Tibial nerve (tissue), 4 donors: Measurements from ENCODE around the gene TMEM171. TPM values are rescaled to one million over a fixed set of nuclear protein-coding genes. Genes with fewer than 3 reads are reported as not detected.

Experiments used
- DNase-seq, 2 donors: peaks; one replicate each; pipeline ENCODE4 v3.0.0-alpha.2; 2019; ENCODE audit warnings: low spot score in 2 of 2
- H3K27ac ChIP-seq, 4 donors: fragments of 200-600 bp; sonication (generic) in 3 of 4; one replicate each; pipeline ENCODE4 v1.5.1; 2017 to 2019; ENCODE audit warnings: mild to moderate bottlenecking in 1 of 4
- H3K27me3 ChIP-seq, 2 donors: fragments of 200-600 bp; sonication (generic) in 1 of 2; one replicate each; pipeline versions ENCODE4 v1.5.1 to v1.6.0; 2017 to 2019
- H3K36me3 ChIP-seq, 3 donors: fragments of 200-600 bp; sonication (generic); one replicate each; pipeline ENCODE4 v1.5.1; 2018 to 2019
- H3K4me1 ChIP-seq, 4 donors: fragments of 200-600 bp; sonication (generic) in 3 of 4; one replicate each; pipeline ENCODE4 v1.5.1; 2017 to 2019
- H3K4me3 ChIP-seq, 4 donors: fragments of 200-600 bp; sonication (generic) in 3 of 4; one replicate each; pipeline ENCODE4 v1.5.1; 2017 to 2019; ENCODE audit warnings: mild to moderate bottlenecking in 1 of 4, moderate library complexity in 1 of 4
- H3K9me3 ChIP-seq, 4 donors: fragments of 200-600 bp; sonication (generic) in 3 of 4; one replicate each; pipeline ENCODE4 v1.5.1; 2017 to 2019
- CTCF ChIP-seq, 5 experiments: fragments of 200-600 bp in 3 of 5; fragments of 450-650 bp in 2 of 5; sonication (generic) in 3 of 5; IDR thresholded peaks; one replicate each; pipeline ENCODE4 v1.5.1; 2016 to 2019; ENCODE audit warnings: antibody characterized with exemption in 5 of 5, mild to moderate bottlenecking in 3 of 5, moderate library complexity in 2 of 5
- EP300 ChIP-seq, 2 donors: sonication (generic); formaldehyde crosslinking; IDR thresholded peaks; one replicate each; pipeline ENCODE4 v1.6.1; 2017; ENCODE audit warnings: antibody characterized with exemption in 2 of 2, mild to moderate bottlenecking in 1 of 2
- POLR2A ChIP-seq, 2 donors: fragments of 450-650 bp; IDR thresholded peaks; one replicate each; pipeline ENCODE4 v1.6.1; 2017; ENCODE audit warnings: antibody characterized with exemption in 2 of 2, mild to moderate bottlenecking in 2 of 2, moderate library complexity in 2 of 2
- WGBS, 2 donors: methylation state at CpG; one replicate each; pipeline ENCODE4 v1.1.5; 2018; 5-methylcytosine and 5-hydroxymethylcytosine counted together
- total RNA-seq, 4 donors: library from RNA; depleted of rRNA; stranded (reverse); fragments of >200 nt; gene quantifications; one replicate each; pipeline ENCODE4 v1.1.0, GENCODE V29; 2016

Gene TMEM171
- total RNA-seq, 4 donors from 2014 or later: 0.66 to 0.90 TPM; not detected in 2

- WGBS, 2 donors: 76 to 80% methylated on average over 3 of the region's 3 CpGs
Measured at GRCh38 chr5:73131711-73132425, 11.5 kb downstream of the TMEM171 start.

GRCh38 chr5:73132759-73133158, 12.4 kb downstream of the TMEM171 start:
- Histone ChIP-seq H3K4me3 (no peak overlapping the region), H3K9me3 (no peaks in the 10 kb centered on the region), H3K36me3 (no peaks in the 10 kb centered on the region), H3K4me1 (no peaks in the 10 kb centered on the region), H3K27ac (no peak overlapping the region), H3K27me3 (peaks cover 0 to 9% of the 10 kb centered on the region in 2 donors)
- DNase-seq: no peak
- TF ChIP-seq CTCF (IDR thresholded peaks at IDR 0.05) (no peak), POLR2A (IDR thresholded peaks at IDR 0.05) (no peak), EP300 (IDR thresholded peaks at IDR 0.05) (no peak)
- WGBS, 2 donors: 85 to 86% methylated on average over 2 of the region's 2 CpGs

More at GRCh38 chr5:73131711-73132425, 11.5 kb downstream of the TMEM171 start:
- no peak for TF ChIP-seq EP300 (IDR thresholded peaks at IDR 0.05)
- no peak for TF ChIP-seq CTCF (IDR thresholded peaks at IDR 0.05)
- no peak for TF ChIP-seq POLR2A (IDR thresholded peaks at IDR 0.05)
- H3K36me3 ChIP-seq: no peaks in the 10 kb centered on the region
- H3K4me1 ChIP-seq: no peaks in the 10 kb centered on the region
- no peak for DNase-seq
- H3K27me3 ChIP-seq: peaks cover 0 to 7% of the 10 kb centered on the region in 2 donors
- H3K4me3 ChIP-seq: no peak overlapping the region
- H3K27ac ChIP-seq: no peak overlapping the region
- no peaks in the 10 kb centered on the region for H3K9me3 ChIP-seq

DNA sequence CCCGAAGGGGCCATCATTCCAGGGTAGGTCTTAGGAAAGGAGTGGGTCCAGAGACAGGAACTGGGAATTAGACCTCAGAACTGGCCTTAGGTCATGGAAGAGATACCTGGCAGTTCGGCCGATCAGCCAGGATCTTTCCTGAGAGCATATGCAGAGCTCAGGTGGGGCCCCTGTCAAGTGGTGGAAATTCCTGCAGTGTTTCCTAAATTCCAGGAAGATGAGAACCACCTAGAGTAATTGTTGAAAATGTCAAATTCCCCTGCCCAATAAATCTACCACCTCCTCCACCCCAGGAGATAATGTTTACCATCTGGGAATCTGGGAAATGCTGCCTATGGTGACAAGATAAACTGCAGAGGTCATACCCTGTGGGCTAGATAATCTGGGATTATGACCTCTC, 14.6 kb downstream of the TMEM171 start:
- no peak for TF ChIP-seq CTCF (IDR thresholded peaks at IDR 0.05)
- TF ChIP-seq POLR2A (IDR thresholded peaks at IDR 0.05): no peak
- no peak for TF ChIP-seq EP300 (IDR thresholded peaks at IDR 0.05)
- Histone ChIP-seq H3K4me3 (no peak overlapping the region), H3K36me3 (no peaks in the 10 kb centered on the region), H3K4me1 (no peaks in the 10 kb centered on the region), H3K27me3 (peaks cover 0 to 9% of the 10 kb centered on the region in 2 donors), H3K27ac (no peak overlapping the region), H3K9me3 (no peaks in the 10 kb centered on the region)
- WGBS, 2 donors: 90 to 98% methylated on average over 3 of the region's 3 CpGs
- no peak for DNase-seq

GRCh38 chr5:73135429-73136054, 15.2 kb downstream of the TMEM171 start:
- 59 to 64% methylated on average over 6 of the region's 6 CpGs for WGBS, 2 donors
- Histone ChIP-seq H3K9me3 (no peaks in the 10 kb centered on the region), H3K4me1 (no peaks in the 10 kb centered on the region), H3K36me3 (no peaks in the 10 kb centered on the region), H3K27ac (no peak overlapping the region), H3K4me3 (no peak overlapping the region), H3K27me3 (peaks cover 0 to 9% of the 10 kb centered on the region in 2 donors)
- peak in 1 of 2 donors; percentile 19 for DNase-seq
- peak; percentile 21 to 68 (median 35) for TF ChIP-seq CTCF (IDR thresholded peaks at IDR 0.05)
- TF ChIP-seq EP300 (IDR thresholded peaks at IDR 0.05): no peak

- H3K4me3 ChIP-seq: no peak overlapping the region
- peaks cover 0 to 9% of the 10 kb centered on the region in 2 donors for H3K27me3 ChIP-seq
- no peaks in the 10 kb centered on the region for H3K36me3 ChIP-seq
- H3K4me1 ChIP-seq: no peaks in the 10 kb centered on the region
- DNase-seq: no peak
- H3K9me3 ChIP-seq: no peaks in the 10 kb centered on the region
- H3K27ac ChIP-seq: no peak overlapping the region
- TF ChIP-seq CTCF (IDR thresholded peaks at IDR 0.05): no peak
- no peak for TF ChIP-seq POLR2A (IDR thresholded peaks at IDR 0.05)
- no peak for TF ChIP-seq EP300 (IDR thresholded peaks at IDR 0.05)
- 38 to 42% methylated on average over 14 to 15 of the region's 15 CpGs for WGBS, 2 donors
Measured at GRCh38 chr5:73136055-73136562, 15.7 kb downstream of the TMEM171 start.
